ENCODE measurements around the gene EPB41L3.

Gene EPB41L3

DNA sequence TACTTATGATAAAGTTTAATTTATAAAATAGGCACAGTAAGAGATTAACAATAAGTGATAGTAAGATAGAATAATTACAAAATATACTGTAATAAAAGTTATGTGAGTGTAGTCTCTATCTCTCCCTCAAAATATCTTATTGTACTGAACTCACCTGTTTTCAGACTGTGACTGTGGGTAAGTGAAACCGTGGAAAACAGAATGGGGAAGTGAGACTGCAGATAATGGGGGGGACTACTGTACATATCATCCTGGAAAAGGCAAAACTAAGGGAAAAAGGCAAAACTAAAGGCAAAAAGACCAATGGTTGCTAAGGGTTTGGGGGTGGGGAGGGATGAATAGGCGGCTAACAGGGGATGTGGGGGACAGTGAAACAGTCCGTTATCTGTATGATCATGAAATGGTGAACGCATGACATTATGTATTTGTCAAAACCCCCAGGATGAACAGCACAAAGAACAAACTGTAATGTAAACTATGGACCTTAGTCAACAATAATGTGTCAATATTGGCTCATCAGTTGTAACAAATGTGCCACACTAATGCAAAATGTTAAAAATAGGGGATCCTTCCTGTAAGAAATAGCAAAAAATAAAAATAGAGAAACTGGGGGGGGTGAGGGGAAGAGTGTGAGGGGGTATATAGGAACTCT, 93.8 kb downstream of the EPB41L3 start:
- DNase-seq, result no peak

DNA sequence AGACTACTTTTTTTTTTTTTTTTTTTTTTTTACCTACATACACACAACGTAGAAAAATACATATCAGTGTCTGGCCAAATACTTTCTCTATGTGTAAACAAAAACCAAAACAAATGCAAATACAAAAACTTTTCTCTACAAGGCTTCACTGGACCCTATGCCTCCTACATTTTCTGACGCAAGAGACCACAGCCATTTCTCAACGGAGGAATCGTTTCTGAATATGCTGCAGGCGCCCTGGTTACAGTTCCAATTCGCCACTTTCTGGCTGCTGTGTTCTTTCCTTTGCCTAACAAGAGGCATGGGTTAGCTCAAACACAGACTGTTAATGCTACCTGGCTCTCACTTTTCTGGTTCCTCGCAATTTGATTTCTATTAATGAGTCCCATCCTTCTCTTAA, 96.4 kb downstream of the EPB41L3 start:
- DNase-seq, result no peak

DNA sequence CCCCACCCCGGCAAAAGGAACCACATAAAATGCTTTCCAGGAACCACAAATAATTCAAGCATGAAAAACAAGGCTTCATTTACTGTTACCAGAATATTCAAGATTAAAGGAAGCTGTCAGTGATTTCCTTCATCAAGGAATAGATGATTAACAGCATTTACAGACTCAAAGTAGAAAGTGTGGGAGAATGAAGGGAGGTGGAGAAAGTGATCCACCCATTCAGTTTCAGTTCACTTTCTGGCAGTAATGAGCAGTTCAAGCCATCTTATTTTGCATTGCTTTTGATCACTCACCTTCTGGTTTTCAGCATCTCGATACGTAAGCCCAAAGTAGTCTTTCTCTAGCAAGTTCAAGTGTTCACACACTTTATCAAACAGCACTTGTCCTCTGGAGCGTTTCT, 99.0 kb downstream of the EPB41L3 start:
- DNase-seq, result no peak

DNA sequence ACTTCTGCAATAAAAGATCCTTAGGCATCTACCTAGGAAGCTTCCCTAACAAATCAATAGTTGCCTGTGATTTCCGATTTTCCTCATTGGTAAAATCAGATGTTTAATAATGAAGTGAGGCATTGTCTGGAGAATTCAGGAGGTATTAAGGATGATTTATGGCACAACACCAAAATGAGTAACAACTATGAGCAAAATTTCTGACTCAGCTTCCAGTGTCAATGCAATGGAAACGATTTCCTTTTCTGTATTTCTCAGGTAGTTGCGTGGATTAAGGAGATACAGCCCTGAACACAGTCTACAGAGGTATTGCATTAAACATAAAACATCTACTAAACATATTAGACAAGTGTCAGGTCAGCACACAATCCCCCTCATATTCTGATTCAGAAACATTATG, 99.5 kb downstream of the EPB41L3 start:
- DNase-seq, result no peak

DNA sequence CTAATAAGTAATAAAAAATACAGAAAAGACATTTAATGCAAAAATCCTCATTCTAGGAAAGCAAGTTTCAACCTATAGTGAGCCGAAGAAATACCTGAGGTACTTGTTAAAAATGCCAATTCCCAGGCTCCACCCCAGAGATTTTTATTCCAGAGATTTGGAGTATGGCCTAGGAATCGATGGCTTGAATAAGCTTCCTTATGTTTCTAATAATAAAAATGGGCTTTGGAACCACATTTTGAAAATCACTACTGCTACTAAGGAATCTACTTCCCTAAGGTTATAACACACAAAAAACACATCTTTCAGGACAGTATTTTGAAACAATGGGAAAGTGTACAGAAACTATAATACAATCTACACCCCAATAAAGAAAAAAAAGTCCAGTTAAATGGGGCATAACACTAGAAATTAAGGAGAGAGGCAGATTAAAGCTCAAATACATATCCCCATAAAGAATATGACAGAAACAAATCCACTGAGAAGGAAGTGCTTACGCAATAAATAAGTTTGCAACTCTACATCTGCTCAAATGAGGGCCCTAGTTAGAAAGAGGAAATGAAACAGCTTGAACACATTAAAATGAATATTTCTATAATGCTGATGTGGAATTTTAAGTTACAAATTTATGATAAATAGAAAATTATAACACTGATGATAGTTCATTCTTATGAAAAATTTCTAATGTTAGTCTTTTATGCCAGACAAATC, 103.7 kb downstream of the EPB41L3 start:
- DNase-seq, result no peak

DNA sequence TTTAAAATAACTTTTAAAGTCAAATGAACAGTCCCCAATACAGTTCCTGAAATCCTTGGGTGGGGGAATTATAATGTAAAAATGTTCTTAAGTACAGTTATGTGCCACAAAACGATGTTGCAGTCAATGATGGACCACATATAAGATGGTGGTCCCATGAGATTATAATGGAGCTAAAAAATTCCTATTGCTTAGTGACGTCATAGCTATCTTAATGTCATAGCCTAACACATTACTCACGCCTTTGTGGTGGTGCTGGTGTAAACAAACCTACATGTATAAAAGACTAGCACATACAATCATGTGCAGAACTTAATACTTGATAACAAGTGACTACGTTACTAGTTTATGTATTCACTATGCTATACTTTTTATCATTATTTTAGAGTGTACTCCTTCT, 109.4 kb downstream of the EPB41L3 start:
- DNase-seq, result no peak

DNA sequence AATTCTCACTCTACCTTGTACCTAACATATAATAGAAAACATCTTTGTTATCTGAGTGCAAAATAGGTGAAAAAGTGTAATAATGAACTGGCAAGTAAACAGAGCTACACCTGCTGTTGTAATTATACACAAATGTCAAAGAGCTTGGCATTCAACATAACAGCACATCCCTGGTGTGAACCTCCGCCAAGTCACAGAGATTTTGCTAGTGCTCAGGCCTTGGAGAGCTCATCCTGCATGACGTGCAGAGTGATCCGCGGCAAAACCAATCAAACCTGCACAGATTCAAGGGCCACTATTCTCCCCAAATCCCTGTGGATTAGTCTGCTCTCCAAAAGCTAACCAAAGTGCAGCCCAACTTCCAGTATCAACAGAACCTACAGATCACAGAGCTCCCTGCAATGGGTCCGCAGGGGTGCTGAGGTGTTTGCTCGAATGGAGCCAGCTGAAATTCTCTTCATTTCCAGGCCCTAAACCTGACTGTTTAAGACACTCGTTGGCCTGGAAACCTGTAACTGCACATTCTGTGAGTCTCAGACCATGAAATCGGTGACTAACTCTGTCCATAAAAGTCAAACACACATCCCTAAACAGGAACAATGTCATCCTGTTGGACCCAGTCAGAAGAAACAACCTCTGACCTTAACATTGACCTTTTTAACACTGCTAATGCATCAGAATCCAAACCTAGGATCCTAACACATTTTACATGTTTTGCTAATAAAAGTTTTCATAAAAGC, 111.8 kb downstream of the EPB41L3 start:
- DNase-seq, result no peak

DNA sequence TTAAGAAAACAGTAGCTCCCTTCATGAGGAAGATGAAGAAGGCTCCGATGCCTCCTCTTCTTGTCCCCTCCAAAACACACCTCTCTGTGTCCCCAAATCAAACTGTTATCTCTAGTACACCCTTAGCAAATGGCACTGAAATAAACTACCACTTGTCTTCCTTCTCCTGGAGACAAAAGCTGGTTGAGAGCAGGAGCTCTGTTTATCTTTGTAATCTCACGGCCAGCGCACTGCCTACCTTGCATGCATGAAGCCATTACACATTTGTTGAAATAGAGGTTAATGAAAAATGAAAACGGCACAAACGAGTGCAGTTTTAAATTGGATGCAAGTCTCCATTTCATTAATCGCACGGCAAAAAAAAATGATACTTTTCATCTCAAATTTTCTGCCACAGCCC, 113.7 kb downstream of the EPB41L3 start:
- DNase-seq, result no peak

DNA sequence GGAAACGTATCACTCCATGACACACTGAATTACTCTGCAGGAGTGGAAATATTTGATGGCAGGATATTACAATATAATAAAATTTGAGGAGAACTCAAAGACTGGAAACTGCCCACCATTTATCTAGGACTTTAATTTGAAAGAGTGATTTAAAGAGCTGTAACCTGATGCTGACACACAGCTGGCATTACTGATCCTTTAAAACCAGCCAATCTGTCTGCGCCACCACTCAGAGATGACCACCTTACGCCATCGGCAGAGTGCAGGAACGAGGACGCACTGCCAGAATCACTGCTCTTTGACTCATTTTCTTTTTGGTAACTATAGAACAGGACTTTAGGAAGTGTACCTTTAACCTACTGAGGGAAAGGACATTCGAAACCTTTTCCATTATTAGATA, 114.1 kb downstream of the EPB41L3 start:
- no peak for DNase-seq

DNA sequence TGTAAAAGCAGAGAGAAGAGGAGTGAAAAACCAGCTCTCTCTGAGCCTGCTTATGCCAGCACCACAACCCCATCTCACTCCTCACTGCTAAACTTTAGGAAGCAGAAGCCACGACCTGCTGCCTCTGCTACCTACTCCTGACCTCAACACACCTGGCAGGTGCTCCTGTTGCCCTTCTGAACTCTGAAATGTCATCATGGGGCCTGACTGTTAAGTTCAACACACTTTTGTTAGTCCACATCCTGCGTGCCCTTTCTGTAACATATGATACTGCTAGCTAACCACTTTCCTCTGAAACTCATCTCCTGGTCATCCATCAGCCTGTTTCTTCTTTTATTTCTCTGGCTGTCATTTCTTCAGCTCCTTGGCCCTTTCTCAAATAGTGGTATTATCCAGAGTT, 118.1 kb downstream of the EPB41L3 start:
- no peak for DNase-seq

DNA sequence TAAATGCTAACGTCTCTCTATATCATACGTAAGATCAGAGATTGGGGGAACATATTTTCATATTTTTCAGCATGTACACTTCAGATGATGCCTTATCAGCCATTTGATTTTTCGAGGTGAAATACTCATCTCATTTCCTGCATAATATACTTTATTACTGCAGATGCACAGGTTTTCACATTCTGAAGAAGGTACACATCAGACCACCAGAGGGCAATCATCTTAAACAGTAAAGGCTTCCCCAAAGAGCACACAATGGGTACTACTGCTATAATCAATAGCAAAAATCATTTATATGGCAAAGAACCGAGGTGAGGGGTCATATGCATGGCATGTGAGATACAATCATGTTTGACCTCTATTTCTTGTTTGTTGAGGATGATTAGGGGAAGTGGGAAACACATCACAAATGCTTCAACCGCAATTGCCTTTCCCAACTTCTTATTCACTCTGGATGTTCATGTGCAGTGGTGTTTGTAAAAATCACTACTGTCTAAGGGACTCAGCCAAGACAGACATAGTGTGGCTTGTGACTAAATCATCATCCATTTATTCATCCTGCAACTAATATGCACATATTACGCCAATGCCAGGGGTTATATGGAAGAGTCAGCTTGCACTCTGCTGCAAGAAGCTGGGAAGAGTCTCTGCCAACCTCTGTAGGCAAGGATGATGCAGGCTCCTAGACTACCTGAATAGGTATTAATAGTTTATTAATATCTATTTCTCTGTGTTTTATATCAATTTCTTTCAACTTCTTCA, 118.7 kb downstream of the EPB41L3 start:
- peak; percentile 39 for DNase-seq

DNA sequence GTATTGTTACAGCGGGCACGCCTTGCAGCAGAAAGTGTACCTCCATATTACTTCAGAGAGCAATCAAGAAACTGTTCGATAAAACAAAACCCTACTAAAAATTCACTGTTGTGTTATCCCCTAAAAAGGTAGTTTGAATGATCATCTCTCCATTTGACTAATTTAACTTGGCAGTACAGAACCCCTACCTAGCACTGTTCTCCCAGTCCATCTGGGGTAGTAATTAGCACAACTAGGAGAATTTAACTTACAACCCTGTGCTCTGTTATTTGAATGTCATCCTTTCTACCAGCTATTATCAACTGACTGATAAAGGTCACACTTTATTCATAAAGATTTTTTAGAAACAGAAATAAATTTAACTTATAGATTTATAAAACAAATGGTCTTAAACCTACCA, 121.2 kb downstream of the EPB41L3 start:
- no peak for DNase-seq

DNA sequence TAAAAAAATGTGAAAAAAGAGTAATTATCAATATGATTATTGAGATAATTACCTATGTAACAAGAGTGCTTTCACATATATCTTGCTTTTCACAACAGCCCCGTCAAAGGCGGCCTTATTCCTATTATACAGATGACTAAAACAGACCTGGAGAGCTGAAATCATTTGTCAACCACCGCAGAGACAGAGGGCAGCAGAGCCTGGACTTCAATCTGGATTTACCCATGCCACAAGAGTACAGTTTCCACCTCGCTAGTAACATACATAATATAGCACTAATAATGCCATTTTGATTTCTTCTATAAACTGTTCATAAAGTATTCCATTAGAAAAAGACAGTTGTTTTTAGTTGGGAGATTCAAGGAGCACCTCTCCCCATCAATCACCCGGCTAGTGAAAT, 121.8 kb downstream of the EPB41L3 start:
- no peak for DNase-seq

DNA sequence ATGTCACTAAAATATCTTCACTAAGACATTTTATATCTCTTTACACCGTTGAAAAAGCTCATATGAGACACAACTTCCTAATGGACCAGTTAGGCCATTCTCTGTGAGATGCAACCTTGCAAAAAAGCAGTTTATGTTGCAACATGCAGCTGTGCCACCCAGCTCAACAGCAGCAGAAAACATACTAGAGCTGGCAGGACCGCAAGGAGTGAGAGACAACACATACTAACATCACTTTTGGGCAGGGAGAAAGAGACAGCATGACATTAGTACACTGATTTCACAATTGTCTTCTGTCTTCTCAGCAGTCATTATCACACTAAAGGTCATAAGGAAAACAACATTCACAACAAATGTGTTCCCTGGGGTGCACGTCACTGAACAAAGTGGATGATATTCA, 122.9 kb downstream of the EPB41L3 start:
- no peak for DNase-seq

DNA sequence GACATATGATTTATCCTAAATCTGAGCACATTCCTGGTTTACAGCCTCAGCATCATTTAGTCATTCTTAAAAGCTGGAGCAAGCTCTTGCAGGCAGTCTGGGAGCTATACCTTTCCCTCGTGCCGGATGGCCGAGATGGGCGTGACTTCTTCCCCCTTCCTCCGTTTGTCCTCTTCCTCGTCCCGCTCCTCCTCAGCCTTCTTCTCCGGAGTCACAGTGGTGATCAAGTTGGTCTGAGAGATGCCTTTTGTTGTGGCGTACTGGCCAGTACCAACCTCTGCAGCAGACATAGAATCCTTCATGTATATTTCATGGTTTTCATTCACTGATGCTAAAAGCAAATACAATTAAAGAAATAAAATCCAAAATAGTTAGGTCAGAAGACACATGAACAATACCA, 124.2 kb downstream of the EPB41L3 start:
- DNase-seq, result no peak

DNA sequence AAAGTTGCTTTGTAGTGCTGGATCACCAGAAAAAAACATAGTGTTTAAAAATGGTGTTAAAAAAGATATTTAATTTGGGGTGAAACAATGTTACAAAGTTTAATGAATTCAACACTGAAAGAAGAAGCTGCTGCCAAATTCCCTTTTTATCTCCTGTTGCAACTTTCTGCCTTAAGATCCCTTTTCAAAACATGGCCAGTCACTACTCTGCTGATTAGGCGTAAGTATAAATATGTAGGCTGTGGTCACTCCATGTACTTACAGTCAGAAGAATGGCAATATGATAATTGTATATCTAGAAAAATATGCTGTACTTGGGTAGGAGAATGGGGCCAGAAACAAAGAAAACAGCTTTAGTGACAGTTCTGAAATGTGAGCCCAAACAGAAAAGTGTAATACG, 124.8 kb downstream of the EPB41L3 start:
- DNase-seq, result no peak

DNA sequence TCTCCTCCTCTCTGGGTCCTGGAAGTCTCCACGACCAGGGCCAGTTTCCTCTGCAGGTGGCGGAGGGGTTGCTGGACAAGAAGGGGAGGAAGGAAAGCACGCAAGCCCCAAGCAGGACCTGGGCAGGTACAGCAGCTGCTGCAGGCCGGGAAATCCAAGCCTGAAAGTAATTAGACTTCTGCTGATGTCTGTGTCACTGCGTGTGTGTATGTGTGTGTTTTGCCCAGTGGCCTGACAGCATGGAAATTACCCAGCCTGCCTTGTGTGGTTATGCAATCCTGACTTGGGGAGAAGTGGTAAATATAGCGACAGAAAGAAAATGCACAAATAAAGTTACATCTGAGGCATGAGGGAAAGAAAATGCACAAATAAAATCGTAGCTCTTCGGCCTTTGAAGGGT, 126.5 kb downstream of the EPB41L3 start:
- DNase-seq, result no peak

DNA sequence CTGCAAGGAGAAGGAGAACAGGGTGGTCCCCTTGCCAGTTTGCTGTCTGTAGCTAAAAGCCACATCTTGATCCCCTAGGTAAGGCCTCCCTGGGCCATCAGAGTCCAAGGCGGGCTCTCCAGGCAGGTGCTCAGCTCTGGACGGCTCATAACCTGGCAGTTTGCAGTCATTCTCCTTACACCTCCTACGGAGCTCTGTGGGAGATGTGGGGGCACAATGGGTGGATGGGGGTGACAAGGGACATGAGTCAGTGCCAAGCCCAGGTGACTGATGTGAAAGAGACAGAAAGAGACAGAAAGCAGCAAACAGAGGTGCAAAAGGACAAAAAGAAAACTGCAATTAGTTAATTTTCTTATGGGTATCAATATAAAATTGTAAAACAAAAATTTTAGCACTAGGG, 127.7 kb downstream of the EPB41L3 start:
- no peak for DNase-seq

DNA sequence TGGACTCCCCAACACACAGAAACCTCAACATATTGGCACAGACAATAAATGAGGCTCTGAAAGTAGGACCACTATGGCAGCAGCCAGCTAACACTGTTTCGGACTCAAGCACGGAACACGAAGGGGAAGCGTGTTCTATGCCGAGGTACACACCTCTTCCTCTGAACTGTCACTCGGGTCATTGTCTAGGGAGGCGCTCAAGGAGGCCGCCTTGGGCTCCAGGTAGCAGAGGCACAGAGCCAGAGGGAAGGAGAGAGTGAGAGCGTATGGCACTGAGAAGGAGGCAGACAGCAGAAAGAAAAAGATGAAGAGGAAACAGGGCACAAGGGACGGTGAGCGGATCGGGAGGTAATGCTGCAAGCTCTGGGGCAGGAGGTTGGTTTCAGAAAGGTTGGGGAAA, 128.1 kb downstream of the EPB41L3 start:
- no peak for DNase-seq

DNA sequence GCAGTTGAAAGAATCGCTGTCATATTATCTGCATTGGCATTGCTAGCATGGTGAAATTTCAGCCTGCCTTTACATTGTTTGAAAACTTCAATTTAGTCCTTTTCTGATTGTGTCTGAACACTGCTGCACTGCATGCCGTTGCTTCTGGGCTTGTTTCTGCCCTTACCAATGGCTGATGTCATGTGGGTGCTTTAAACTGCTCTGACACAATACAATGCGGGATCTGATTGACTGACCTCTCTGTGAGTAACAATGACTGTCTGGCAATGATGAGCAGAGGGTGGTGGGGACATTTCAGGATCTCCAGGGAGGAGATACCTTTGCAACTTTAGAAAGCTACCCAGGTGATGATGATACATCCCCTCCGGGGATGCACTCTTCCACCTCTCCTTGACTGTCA, 128.8 kb downstream of the EPB41L3 start:
- DNase-seq, result no peak

DNA sequence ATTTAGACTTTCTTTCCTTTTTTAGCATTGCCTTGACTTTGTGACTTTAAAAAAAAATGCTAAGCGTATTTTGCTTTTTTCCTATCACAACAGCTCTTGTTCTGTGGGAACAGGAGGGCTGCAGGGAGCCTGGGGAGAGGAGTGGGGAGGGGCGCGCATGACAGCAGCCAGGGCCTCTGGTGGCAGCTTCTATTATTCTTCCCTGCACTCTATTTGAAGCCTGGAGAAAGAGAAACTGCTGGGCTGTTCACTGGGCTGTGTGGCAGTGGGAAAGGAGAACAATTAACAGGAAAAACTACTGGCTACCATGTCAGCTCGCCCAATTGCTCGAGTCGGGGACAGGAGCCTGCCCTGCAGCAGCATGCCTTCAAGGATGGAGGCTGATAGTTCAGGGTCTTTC, 129.3 kb downstream of the EPB41L3 start:
- no peak for DNase-seq

DNA sequence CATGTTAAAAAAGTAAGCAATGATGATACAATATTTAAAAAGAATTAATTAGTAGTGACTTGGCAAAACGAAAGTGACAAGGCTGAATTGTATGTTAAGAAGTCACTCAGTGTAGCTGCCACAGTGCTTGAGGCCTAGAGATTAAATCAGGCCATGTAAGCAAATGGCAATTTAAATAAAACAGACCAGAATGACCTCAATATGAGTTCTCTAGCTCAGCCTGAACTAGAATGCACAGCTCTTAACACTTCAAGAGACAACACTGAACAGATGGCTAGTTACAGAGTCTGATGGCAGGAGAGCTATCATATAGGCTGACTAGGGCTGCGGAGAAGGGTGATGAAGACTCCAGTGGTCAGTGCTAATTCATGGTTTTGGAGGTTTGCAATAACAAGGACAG, 130.3 kb downstream of the EPB41L3 start:
- no peak for DNase-seq

DNA sequence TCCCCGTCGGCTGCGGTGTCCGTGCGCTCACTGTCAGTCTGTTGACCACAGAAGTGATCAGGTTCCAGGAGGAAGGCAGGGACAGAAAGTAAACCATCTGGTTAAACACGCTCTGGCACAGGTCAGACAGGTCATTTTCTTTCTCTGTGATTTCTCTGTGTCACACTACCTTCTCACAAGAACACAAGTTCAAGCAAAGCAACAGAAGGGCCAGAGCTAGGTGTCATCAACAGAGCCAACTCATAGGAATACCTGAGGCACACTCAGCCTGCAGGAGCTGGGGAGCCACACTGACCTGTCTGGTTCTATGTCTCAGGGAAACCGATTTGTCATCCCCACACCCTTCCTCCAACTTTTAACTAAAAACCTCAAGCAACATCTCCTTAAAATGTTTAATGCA, 133.2 kb downstream of the EPB41L3 start:
- no peak for DNase-seq

DNA sequence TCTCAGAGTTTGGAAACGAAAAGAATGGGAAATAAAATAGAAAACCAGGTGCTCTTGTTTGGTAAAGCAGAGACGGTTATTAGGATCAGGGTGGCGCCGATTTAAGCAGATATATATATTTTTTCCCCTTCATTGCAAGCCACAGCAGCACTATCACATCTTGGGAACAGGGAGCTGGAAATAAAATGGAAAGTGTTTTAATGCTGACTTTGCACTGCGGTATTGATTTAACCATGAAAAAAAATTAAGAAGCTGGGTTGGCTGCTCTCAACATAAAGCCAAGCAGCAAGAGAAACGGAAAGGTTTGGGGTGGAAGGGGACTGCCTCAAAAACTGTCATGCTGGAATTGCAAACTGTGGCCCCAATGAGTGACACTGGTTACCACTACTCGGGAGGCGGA, 145.5 kb downstream of the EPB41L3 start:
- DNase-seq, result no peak
